ENCODE data around the gene ADAD2. TPM values are rescaled to one million over a fixed set of nuclear protein-coding genes. Genes with fewer than 3 reads are reported as not detected.

The ADAD2 gene
- total RNA-seq, 1 donor from 2014 or later = not detected

GRCh38 chr16:84176192-84177053, 14.5 kb upstream of the ADAD2 start:
- Histone ChIP-seq H3K4me3 (no peak overlapping the region), H3K27ac (peak overlapping the region; percentile 80), H3K9me3 (no peaks in the 10 kb centered on the region), H3K27me3 (no peaks in the 10 kb centered on the region), H3K36me3 (peaks cover 0 to 26% of the 10 kb centered on the region in 2 donors), H3K4me1 (peaks cover 36% of the 10 kb centered on the region)
- DNase-seq (ENCODE audit: extremely low spot score in 2 of 2) = no peak
- intact Hi-C loops (cut with DNase I) = loop anchor here (10.0 kb wide), 1 partner anchor 222 kb away; the partner anchor contains the start of gene OSGIN1
- no peak for TF ChIP-seq POLR2AphosphoS5 (IDR thresholded peaks at IDR 0.05; ENCODE audit: insufficient read depth in 1 of 2, low read depth in 1 of 2)
- TF ChIP-seq POLR2A (IDR thresholded peaks at IDR 0.05) = no peak
- no peak for TF ChIP-seq CTCF (IDR thresholded peaks at IDR 0.05)

GRCh38 chr16:84177741-84178073, 13.2 kb upstream of the ADAD2 start:
- no peaks in the 10 kb centered on the region for H3K27me3 ChIP-seq
- no peak overlapping the region for H3K4me3 ChIP-seq
- H3K4me1 ChIP-seq = peaks cover 36% of the 10 kb centered on the region
- peak overlapping the region; percentile 80 for H3K27ac ChIP-seq
- TF ChIP-seq POLR2AphosphoS5 (IDR thresholded peaks at IDR 0.05; ENCODE audit: insufficient read depth in 1 of 2, low read depth in 1 of 2) = no peak
- no peak for TF ChIP-seq CTCF (IDR thresholded peaks at IDR 0.05)
- TF ChIP-seq POLR2A (IDR thresholded peaks at IDR 0.05) = no peak
- DNase-seq (ENCODE audit: extremely low spot score in 2 of 2) = no peak
- H3K9me3 ChIP-seq = no peaks in the 10 kb centered on the region
- H3K36me3 ChIP-seq = peaks cover 0 to 39% of the 10 kb centered on the region in 2 donors
- intact Hi-C loops (cut with DNase I) = loop anchor here (10.0 kb wide), 1 partner anchor 223 kb away; the partner anchor contains the start of gene OSGIN1

GRCh38 chr16:84178146-84178765, 12.7 kb upstream of the ADAD2 start:
- Histone ChIP-seq H3K36me3 (peaks cover 0 to 44% of the 10 kb centered on the region in 2 donors), H3K4me1 (peaks cover 36% of the 10 kb centered on the region), H3K27ac (peak overlapping the region; percentile 80), H3K27me3 (no peaks in the 10 kb centered on the region), H3K9me3 (no peaks in the 10 kb centered on the region), H3K4me3 (no peak overlapping the region)
- DNase-seq (ENCODE audit: extremely low spot score in 2 of 2) = no peak
- no peak for TF ChIP-seq POLR2A (IDR thresholded peaks at IDR 0.05)
- TF ChIP-seq CTCF (IDR thresholded peaks at IDR 0.05) = no peak
- no peak for TF ChIP-seq POLR2AphosphoS5 (IDR thresholded peaks at IDR 0.05; ENCODE audit: insufficient read depth in 1 of 2, low read depth in 1 of 2)
- intact Hi-C loops (cut with DNase I) = loop anchor here (10.0 kb wide), 1 partner anchor 223 kb away; the partner anchor contains the start of gene OSGIN1

GRCh38 chr16:84178892-84179611, 11.9 kb upstream of the ADAD2 start:
- Histone ChIP-seq H3K27ac (no peak overlapping the region), H3K4me3 (no peak overlapping the region), H3K9me3 (no peaks in the 10 kb centered on the region), H3K27me3 (no peaks in the 10 kb centered on the region), H3K4me1 (peaks cover 36% of the 10 kb centered on the region), H3K36me3 (peaks cover 0 to 48% of the 10 kb centered on the region in 2 donors)
- no peak for DNase-seq (ENCODE audit: extremely low spot score in 2 of 2)
- intact Hi-C loops (cut with DNase I) = loop anchor here (10.0 kb wide), 1 partner anchor 224 kb away; the partner anchor contains the start of gene OSGIN1
- no peak for TF ChIP-seq CTCF (IDR thresholded peaks at IDR 0.05)
- TF ChIP-seq POLR2AphosphoS5 (IDR thresholded peaks at IDR 0.05; ENCODE audit: insufficient read depth in 1 of 2, low read depth in 1 of 2) = no peak
- TF ChIP-seq POLR2A (IDR thresholded peaks at IDR 0.05) = no peak

All from vagina (tissue), 2 donors.